ENCODE measurements around the gene MINDY4B.

Gene MINDY4B

GRCh38 chr3:150906461-150906860 is 1.2 kb upstream of the MINDY4B start:
- no peak for TF ChIP-seq CTCF (IDR thresholded peaks at IDR 0.05)
- H3K36me3 Mint-ChIP-seq (ENCODE audit: low read depth) = no peaks in the 10 kb centered on the region
- H3K4me1 Mint-ChIP-seq = peaks cover 29% of the 10 kb centered on the region
- no peak overlapping the region for H3K27ac Mint-ChIP-seq
- peaks cover 19% of the 10 kb centered on the region for H3K27me3 Mint-ChIP-seq (ENCODE audit: low read depth, poor library complexity)
- no peak overlapping the region for H3K4me3 Mint-ChIP-seq
- H3K9me3 Mint-ChIP-seq = no peaks in the 10 kb centered on the region
- no peak for DNase-seq

- H3K36me3 Mint-ChIP-seq (ENCODE audit: low read depth) = no peaks in the 10 kb centered on the region
- DNase-seq = no peak
- TF ChIP-seq CTCF (IDR thresholded peaks at IDR 0.05) = no peak
- peaks cover 19% of the 10 kb centered on the region for H3K27me3 Mint-ChIP-seq (ENCODE audit: low read depth, poor library complexity)
- H3K27ac Mint-ChIP-seq = no peak overlapping the region
- H3K4me3 Mint-ChIP-seq = no peak overlapping the region
- no peaks in the 10 kb centered on the region for H3K9me3 Mint-ChIP-seq
- peaks cover 22% of the 10 kb centered on the region for H3K4me1 Mint-ChIP-seq
These were observed 507 bp upstream of the MINDY4B start for GRCh38 chr3:150905746-150906145.

- Mint-ChIP-seq H3K36me3 (ENCODE audit: low read depth) (no peaks in the 10 kb centered on the region), H3K9me3 (no peaks in the 10 kb centered on the region), H3K4me3 (no peak overlapping the region), H3K27me3 (ENCODE audit: low read depth, poor library complexity) (peaks cover 10% of the 10 kb centered on the region), H3K4me1 (peaks cover 3% of the 10 kb centered on the region), H3K27ac (no peak overlapping the region)
- no peak for TF ChIP-seq CTCF (IDR thresholded peaks at IDR 0.05)
- DNase-seq = no peak
These were observed 2.3 kb downstream of the MINDY4B start for GRCh38 chr3:150902988-150903387.

GRCh38 chr3:150901793-150902192 is 3.4 kb downstream of the MINDY4B start:
- no peak overlapping the region for H3K27ac Mint-ChIP-seq
- H3K9me3 Mint-ChIP-seq = no peaks in the 10 kb centered on the region
- DNase-seq = no peak
- no peaks in the 10 kb centered on the region for H3K36me3 Mint-ChIP-seq (ENCODE audit: low read depth)
- peaks cover 10% of the 10 kb centered on the region for H3K27me3 Mint-ChIP-seq (ENCODE audit: low read depth, poor library complexity)
- no peaks in the 10 kb centered on the region for H3K4me1 Mint-ChIP-seq
- no peak for TF ChIP-seq CTCF (IDR thresholded peaks at IDR 0.05)
- no peak overlapping the region for H3K4me3 Mint-ChIP-seq

GRCh38 chr3:150899141-150899540 is 6.1 kb downstream of the MINDY4B start:
- no peaks in the 10 kb centered on the region for H3K9me3 Mint-ChIP-seq
- peaks cover 10% of the 10 kb centered on the region for H3K27me3 Mint-ChIP-seq (ENCODE audit: low read depth, poor library complexity)
- DNase-seq = no peak
- H3K27ac Mint-ChIP-seq = no peak overlapping the region
- TF ChIP-seq CTCF (IDR thresholded peaks at IDR 0.05) = no peak
- H3K4me1 Mint-ChIP-seq = peaks cover 4% of the 10 kb centered on the region
- no peak overlapping the region for H3K4me3 Mint-ChIP-seq
- H3K36me3 Mint-ChIP-seq (ENCODE audit: low read depth) = no peaks in the 10 kb centered on the region

- Mint-ChIP-seq H3K27me3 (ENCODE audit: low read depth, poor library complexity) (peaks cover 8% of the 10 kb centered on the region), H3K4me1 (peaks cover 4% of the 10 kb centered on the region), H3K36me3 (ENCODE audit: low read depth) (no peaks in the 10 kb centered on the region), H3K27ac (no peak overlapping the region), H3K9me3 (no peaks in the 10 kb centered on the region), H3K4me3 (no peak overlapping the region)
- TF ChIP-seq CTCF (IDR thresholded peaks at IDR 0.05) = no peak
- DNase-seq = no peak
These were observed 7.0 kb downstream of the MINDY4B start for GRCh38 chr3:150898046-150898754.
